GM12875 (cell line): Measurements from ENCODE around the gene TULP4.

Experiments
- H3K4me3 ChIP-seq: one replicate; pipeline ENCODE4 v1.5.1; 2011; ENCODE audit warnings: low read depth, low read length, control low read depth
- TF ChIP-seq, protein P1 (sequence below): IDR thresholded peaks from 2 replicates; pipeline ENCODE4 v1.5.1; 2011; ENCODE audit warnings: low read depth, mild to moderate bottlenecking, control low read depth, inconsistent platforms, low read length, moderate library complexity, borderline replicate concordance; ENCODE audit not compliant: insufficient read depth

The TULP4 gene

DNA sequence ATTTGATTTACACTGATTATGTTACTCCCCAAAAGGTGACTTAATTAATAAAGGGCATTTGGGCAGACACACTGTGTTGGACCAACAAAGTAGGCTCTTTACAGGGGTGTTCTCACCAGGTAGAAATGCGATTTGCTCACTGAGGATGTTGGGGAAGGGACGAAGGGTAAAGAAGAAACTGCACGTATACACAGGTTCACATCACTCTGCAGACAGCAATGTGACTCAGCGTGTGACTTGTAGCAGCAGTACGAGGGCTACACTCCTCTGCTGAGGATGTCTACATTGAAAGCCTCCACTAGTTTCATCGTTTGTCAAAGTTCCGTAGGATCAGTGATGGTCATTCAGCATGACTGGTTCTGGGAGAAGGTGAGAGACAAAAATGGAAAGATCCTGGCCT, 194.9 kb downstream of the TULP4 start:
- H3K4me3 ChIP-seq: no peak overlapping the region
- TF ChIP-seq, protein P1, sequence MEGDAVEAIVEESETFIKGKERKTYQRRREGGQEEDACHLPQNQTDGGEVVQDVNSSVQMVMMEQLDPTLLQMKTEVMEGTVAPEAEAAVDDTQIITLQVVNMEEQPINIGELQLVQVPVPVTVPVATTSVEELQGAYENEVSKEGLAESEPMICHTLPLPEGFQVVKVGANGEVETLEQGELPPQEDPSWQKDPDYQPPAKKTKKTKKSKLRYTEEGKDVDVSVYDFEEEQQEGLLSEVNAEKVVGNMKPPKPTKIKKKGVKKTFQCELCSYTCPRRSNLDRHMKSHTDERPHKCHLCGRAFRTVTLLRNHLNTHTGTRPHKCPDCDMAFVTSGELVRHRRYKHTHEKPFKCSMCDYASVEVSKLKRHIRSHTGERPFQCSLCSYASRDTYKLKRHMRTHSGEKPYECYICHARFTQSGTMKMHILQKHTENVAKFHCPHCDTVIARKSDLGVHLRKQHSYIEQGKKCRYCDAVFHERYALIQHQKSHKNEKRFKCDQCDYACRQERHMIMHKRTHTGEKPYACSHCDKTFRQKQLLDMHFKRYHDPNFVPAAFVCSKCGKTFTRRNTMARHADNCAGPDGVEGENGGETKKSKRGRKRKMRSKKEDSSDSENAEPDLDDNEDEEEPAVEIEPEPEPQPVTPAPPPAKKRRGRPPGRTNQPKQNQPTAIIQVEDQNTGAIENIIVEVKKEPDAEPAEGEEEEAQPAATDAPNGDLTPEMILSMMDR: no peak

DNA sequence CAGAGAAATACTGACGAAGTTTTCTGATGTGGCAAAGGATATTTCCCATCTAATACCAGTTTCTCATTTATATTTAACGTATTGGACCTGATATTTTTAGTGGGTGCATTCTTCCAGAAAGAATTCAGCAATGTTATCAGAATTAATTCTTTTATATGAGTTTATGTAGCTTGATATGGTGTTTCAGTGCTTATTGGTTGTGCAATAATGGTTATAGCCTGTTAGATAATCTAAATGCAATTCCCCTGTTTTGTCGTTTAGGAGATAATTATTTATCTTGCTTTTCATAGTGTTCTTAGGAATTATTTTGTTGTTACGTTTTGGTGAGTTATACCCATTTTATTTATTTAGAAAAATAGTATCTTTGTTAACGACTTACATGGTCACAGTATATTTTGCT, 196.2 kb downstream of the TULP4 start:
- H3K4me3 ChIP-seq: no peak overlapping the region
- TF ChIP-seq, protein P1: no peak

DNA sequence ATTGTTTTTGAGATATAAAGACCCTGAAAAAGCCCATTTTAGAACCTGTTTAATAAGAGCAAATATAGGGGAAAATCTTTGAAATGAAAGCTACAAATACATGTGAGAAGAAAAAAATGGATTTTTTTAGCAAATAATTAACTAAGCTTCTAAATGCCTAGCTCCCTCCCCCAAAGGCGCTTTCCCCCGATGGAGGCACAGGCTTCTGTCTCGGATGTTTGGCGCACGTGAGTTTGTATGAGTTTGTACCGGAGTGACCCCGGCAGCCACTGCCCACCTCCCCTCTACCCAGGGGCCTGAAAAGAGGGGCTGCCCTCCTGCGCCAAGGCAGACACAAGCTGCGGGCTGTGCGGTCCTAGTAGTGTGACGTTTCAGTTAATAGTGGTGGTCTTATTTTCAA, 197.2 kb downstream of the TULP4 start:
- TF ChIP-seq, protein P1: no peak
- no peak overlapping the region for H3K4me3 ChIP-seq

DNA sequence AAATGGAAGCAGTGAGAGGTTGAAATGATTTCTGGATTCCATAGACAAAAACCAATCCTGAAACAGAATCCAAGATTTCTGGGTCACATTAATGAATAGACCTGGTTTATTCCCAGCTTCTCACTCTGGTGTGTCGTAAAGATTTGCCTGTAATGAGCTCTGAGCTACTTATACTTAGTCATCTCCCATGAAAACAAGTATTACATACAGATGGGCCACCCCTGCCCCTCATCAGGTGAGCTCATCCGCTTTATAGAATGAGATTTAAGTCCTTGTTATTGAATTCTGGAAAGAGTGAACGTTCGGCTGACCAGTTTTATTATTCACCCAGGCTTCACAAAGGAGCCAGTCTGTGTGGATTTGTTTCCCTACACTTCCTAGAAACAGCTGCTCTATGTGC, 200.5 kb downstream of the TULP4 start:
- H3K4me3 ChIP-seq: no peak overlapping the region
- TF ChIP-seq, protein P1: no peak

DNA sequence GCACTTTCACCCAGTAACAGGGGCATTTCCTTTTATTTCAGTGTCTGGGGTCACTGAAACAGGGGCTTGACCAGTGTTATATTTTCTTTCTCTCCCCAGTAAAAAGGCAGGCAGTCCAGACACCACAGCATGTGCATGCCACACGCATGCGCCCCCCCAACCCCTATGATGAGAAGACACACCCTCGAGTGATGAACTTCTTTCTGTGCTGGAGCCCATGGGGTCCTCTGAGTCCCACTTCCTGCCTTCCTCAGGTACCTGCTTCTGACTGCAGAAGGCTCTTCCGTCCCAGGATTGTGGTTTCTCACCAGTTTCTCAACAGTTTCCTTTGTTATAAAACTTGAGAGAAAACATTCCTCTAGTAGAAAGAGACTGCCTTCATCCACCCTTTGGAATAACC, 201.9 kb downstream of the TULP4 start:
- TF ChIP-seq, protein P1: no peak
- H3K4me3 ChIP-seq: no peak overlapping the region

DNA sequence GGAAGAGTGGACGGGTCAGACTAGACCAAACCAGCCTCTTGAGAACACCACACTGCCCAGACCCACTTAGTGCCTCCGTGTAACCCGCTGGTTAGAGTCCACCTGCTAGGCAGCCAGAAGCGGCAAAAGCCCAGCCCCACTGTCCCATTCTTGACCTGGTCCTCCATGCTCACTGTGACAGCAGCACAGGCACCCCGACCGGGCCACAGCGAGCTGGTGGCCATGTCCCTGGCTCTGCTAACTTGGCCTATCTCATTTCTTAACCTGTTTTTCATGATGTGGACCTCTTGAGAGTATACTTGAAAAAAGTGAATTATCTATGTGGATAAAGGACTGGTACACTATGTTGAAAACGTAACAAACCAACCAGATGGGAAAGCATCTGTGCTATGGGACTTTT, 202.7 kb downstream of the TULP4 start:
- no peak overlapping the region for H3K4me3 ChIP-seq
- TF ChIP-seq, protein P1: no peak

DNA sequence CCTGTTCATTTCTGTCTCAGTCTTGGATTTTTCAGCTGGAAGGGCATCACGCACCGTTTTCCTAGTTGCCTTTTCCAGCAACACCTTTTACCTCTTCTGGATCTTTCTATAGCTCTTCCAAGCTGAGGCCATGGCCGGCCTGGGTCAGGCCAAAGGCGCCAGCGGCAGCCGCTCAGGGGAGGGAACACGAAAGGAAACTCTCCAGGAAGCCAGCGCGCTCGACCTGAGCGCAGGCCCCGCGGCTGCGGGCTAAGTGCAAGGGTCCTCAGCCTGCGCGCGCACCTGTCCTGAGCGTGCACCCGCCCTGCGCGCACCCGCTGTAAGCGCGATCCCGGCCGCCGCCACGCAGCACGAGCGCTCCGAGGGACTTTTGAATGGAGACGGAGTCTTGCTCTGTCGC, 203.8 kb downstream of the TULP4 start:
- TF ChIP-seq, protein P1: no peak
- no peak overlapping the region for H3K4me3 ChIP-seq
